HL-60 (cell line): ENCODE data around the gene CCND1.

ENCODE experiments used
- DNase-seq, 2 experiments: peaks; one replicate each; pipeline ENCODE4 v3.0.0-alpha.2; 2010 to 2020; ENCODE audit warnings: low read depth in 1 of 2, low spot score in 1 of 2
- H3K27ac ChIP-seq: fragments of 250-450 bp; sonication (Bioruptor Pico); replicated peaks from 2 replicates; pipeline ENCODE4 v1.5.1; 2020; ENCODE audit warnings: mild to moderate bottlenecking, moderate library complexity
- H3K27me3 ChIP-seq: fragments of 250-450 bp; sonication (Bioruptor Pico); 2 replicates; pipeline ENCODE4 v1.5.1; 2021; ENCODE audit warnings: mild to moderate bottlenecking, moderate library complexity; ENCODE audit not compliant: insufficient read depth, poor library complexity, severe bottlenecking
- H3K4me3 ChIP-seq: replicated peaks from 2 replicates; pipeline ENCODE4 v1.5.1; 2011; ENCODE audit warnings: mild to moderate bottlenecking, control low read depth, low read length; ENCODE audit not compliant: insufficient read depth
- CTCF ChIP-seq: IDR thresholded peaks from one replicate; pipeline ENCODE4 v1.5.1; 2011; ENCODE audit warnings: low read length, control low read depth, inconsistent platforms; ENCODE audit not compliant: insufficient read depth
- GABPA ChIP-seq: IDR thresholded peaks from 2 replicates; pipeline ENCODE4 v1.6.1; 2012; ENCODE audit warnings: low read depth
- POLR2AphosphoS5 ChIP-seq: IDR thresholded peaks from 2 replicates; pipeline ENCODE4 v1.6.1; 2012; ENCODE audit warnings: low read depth
- REST ChIP-seq: IDR thresholded peaks from 2 replicates; pipeline ENCODE4 v1.6.1; 2012; ENCODE audit warnings: low read depth; ENCODE audit not compliant: insufficient replicate concordance
- SPI1 ChIP-seq: IDR thresholded peaks from 2 replicates; pipeline ENCODE4 v1.6.1; 2012; ENCODE audit warnings: low read depth, mild to moderate bottlenecking, borderline replicate concordance

CCND1 gene

GRCh38 chr11:69651834-69652620 lies 11.1 kb downstream of the CCND1 start:
- no peak for TF ChIP-seq POLR2AphosphoS5
- TF ChIP-seq CTCF: no peak
- TF ChIP-seq REST: no peak
- no peak for TF ChIP-seq GABPA
- TF ChIP-seq SPI1: no peak
- H3K27ac ChIP-seq: no peak overlapping the region
- no peak for DNase-seq

GRCh38 chr11:69652999-69653398 lies 12.0 kb downstream of the CCND1 start:
- no peaks in the 10 kb centered on the region for H3K27me3 ChIP-seq
- DNase-seq: no peak
- no peak for TF ChIP-seq REST
- no peak overlapping the region for H3K27ac ChIP-seq
- H3K4me3 ChIP-seq: no peak overlapping the region

More at GRCh38 chr11:69651834-69652620, 11.1 kb downstream of the CCND1 start:
- Histone ChIP-seq H3K4me3 (no peak overlapping the region), H3K27me3 (no peaks in the 10 kb centered on the region)

- TF ChIP-seq CTCF (no peak), POLR2AphosphoS5 (no peak), GABPA (no peak), SPI1 (no peak), REST (no peak)
- DNase-seq: no peak
- H3K27me3 ChIP-seq: no peaks in the 10 kb centered on the region
- H3K27ac ChIP-seq: no peak overlapping the region
- no peak overlapping the region for H3K4me3 ChIP-seq
These were observed 12.5 kb downstream of the CCND1 start for GRCh38 chr11:69653406-69653960.
